ENCODE data around the gene CD6.

The CD6 gene

DNA sequence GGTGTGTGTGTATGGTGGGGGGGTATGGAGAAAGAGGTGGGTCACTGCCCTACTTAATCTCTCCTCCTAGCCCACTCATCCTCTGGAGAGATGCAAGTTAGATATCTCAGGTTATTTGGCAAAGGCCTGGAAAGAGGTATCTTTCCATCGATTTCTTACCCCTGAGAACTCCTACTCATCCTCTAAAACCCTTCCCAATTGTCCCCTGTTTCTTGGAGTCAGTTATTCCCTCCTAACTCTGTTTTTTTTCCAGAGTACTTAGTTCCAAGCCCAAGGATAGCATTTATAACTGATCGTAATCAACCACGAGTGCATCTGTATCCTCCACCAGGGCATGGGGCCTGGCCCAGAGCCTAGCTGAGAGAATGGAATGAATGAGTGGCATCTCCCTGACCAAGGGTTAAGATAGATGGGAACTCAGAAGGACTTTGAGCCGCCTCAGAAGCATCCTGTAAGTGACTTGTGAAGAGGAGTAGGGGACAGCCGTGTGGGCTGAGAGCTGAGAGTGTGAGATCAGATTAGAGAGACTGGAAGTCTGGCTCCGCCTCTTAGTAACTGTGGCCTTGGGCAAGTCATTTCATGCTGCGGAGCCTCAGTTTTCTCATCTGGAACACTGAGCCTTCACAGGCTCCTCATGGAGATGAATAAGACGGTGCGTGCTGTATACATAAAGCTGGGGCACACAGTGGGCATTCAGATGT, 16.2 kb downstream of the CD6 start:
- no peak for DNase-seq

- no peak for DNase-seq
These were observed 17.2 kb downstream of the CD6 start for GRCh38 chr11:60988658-60989057.

DNA sequence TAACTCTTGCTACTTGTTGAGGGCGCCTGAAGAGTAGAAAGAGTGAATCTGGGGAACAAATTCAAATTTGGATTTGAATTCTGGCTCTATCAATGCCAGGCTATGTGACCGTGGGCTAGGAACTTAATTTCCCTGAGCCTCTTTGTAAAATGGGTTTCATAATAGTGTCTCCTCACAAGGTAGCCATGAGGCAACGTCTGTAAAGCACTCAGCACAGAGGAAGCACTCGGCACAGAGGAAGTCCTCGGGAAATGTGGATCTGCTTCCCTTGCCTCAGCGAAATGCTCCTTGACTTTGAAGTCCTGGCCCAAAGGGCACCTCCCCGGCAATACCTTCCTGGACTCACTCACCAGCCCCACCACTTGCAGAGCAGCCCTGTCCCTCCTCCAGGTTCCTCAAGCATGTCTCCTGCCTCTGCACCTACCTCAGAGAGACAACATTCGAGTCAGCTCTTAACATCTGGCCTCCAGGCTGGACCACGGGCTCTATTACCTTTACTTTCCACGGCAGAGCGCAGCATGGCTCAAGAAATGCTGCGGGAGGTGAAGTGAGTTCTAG, 17.7 kb downstream of the CD6 start:
- no peak for DNase-seq

- no peak for DNase-seq
These were observed 20.0 kb downstream of the CD6 start for GRCh38 chr11:60991457-60991856.

- DNase-seq = no peak
These were observed 21.4 kb downstream of the CD6 start for GRCh38 chr11:60992842-60993409.

DNA sequence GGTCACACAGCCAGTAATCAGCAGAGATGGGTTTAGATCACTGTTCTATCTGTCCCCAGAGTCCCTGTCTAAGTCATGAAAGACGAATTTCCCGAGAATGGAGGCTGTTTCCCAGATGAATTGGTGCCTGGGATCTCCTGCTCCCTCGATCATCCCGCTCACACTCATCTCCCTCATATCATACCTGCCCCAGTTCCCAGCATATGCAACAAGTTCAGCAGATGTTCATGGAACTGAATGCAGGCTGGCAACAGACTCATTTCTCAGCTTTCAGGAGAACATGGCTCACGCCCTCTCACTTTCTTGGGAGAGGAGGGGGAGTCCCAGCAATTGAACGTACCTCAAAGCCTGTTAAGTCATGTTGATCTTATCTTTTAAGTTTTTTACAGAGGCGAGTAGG, 22.1 kb downstream of the CD6 start:
- no peak for DNase-seq

DNA sequence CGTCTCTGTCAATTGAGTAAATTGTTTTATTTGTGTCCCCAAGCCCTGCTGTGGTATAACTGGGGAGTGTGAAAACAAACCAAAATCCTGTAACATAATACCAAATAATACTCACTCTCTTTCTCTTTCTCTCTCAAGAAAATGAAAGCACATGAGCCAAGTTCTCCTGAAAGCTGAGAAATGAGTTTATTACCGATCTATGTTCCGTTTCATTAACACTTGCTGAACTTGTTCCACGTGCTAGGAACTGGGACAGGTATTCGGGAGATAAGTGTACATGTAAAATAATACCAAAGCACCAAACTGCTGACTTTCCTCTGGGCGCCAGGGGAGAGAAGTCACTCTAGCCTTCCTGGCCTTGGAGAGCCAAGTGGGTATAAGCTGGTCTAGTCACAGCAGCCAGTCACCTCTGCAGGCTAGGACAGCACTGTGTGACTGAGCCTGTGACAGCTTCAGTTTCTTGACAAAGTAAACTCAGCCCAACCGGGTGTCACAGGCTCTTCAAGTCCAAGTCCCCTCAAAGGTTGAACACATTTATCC, 23.1 kb downstream of the CD6 start:
- DNase-seq = no peak

GRCh38 chr11:60995798-60996197, 24.3 kb downstream of the CD6 start:
- DNase-seq = no peak

- DNase-seq = no peak
These were observed 25.1 kb downstream of the CD6 start for GRCh38 chr11:60996381-60997138.

GRCh38 chr11:61000426-61000825, 28.9 kb downstream of the CD6 start:
- no peak for DNase-seq

GRCh38 chr11:61001931-61002330, 30.5 kb downstream of the CD6 start:
- DNase-seq = no peak

DNA sequence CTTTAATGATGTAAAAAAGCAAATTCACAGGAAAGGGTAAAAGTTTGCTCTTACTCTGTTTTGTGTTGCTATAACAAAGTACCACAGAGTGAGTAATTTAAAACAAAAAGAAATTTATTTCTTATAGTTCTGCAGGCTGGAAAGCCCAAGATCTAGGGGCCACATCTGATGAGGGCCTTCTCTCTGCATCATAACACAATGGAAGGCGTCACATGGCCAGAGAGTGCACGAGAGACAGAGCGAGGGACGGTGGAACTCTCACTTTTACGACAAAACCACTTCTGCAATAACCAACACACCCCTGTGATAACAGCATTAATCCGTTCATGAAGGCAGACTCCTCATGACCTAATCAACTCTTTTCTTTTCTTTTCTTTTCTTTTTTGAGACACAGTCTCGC, 31.1 kb downstream of the CD6 start:
- no peak for DNase-seq

DNA sequence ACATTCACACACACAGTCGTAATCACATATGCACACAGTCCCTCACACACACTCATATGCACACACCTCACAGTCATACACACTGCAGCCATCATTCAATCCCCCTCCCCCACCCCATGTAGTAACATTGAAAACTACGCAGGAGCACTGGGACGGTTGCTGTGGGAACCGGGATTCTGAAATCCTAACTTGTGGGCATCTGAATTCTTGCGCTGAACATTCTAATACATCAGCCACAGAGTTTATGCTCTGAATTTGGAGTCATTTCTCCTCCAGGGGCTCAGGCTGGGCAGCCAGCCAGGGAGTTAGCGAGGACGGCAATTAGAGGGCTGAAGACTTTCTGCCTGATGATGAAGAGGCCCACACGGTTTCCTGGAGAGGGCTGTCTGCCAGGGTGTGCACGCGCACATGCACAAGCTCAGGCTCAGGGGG, 32.7 kb downstream of the CD6 start:
- peak; percentile 88 for DNase-seq

- DNase-seq = peak; percentile 62
These were observed 33.3 kb downstream of the CD6 start for GRCh38 chr11:61004761-61005181.

- no peak for DNase-seq
These were observed 36.0 kb downstream of the CD6 start for GRCh38 chr11:61007383-61007955.

DNA sequence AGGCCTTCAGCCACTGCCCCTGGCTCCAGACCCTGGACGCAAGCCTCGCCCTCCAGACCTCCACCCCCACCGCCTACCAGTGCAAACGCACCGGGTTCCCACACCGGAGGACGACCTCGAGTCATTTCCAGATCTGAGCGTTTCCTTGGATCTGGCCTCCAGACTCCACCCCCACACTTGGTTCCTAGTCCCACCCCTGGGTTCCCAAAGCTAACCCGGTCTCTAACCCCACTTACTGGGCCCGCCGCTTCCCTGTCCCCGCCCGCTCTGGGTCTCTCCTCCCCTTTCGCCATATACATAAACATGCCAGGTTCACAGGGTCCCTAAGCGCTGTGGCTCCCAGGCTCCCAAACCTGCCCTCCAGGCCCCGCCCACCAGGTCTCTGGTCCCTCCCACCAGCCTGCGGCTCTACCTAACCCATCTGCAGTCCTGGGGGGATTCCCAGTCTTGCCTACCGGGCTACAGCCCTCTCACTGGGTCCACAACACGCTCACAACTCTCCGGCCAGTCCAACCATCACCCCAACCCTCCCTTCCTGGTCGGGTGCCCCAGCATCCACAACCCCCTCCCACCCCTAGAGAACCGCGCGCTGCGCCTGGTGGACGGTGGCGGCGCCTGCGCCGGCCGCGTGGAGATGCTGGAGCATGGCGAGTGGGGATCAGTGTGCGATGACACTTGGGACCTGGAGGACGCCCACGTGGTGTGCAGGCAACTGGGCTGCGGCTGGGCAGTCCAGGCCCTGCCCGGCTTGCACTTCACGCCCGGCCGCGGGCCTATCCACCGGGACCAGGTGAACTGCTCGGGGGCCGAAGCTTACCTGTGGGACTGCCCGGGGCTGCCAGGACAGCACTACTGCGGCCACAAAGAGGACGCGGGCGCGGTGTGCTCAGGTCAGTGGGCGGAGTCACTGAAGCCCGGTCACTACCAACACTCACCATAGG, 36.7 kb downstream of the CD6 start:
- no peak for DNase-seq

DNA sequence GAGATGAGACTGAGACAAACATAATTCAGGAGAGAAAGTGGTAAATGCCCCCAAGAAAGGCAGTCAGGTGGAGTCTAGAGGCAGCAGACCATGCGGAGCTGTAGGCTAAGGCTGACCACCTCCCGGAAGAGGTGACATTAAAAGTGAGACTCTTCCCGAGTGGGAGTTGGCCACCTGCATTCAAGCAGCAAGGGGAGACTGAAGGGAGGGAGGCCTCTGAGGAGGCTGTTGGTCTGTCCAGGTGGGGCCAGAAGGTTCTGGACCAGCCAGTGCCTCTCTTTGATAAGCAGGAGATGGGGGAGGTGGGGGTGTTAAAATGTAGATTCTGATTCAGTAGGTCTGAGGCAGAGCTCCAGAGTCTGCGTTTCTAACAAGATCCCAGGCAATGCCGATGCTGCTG, 37.5 kb downstream of the CD6 start:
- DNase-seq = no peak

DNA sequence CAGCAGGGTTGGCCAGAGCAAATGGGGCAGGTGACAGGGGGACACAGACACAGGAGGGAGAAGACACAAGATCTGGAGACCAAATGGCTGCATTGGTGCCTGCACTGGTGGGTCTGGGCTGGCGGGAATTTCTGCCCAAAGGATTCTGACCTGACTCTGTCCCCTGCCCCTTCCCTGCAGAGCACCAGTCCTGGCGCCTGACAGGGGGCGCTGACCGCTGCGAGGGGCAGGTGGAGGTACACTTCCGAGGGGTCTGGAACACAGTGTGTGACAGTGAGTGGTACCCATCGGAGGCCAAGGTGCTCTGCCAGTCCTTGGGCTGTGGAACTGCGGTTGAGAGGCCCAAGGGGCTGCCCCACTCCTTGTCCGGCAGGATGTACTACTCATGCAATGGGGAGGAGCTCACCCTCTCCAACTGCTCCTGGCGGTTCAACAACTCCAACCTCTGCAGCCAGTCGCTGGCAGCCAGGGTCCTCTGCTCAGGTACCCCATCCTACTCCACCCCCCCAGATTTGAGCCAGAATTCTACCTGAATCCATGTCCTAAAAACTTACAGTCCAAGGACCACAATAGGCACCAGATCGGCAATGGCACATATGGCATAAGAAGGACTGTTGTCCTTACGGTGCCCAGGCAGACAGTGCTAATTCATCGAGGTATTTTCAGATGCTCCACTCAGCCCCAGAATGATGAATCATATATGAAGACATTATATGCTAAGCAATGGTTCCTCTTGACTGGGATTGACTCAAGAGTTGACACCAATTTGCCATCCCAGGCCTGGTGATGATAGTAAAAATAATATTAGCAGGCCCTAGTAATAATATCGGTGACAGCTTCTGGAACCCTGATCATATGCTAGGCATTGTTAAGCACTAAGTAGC, 38.2 kb downstream of the CD6 start:
- no peak for DNase-seq

GRCh38 chr11:61010466-61011228, 39.2 kb downstream of the CD6 start:
- DNase-seq = no peak

DNA sequence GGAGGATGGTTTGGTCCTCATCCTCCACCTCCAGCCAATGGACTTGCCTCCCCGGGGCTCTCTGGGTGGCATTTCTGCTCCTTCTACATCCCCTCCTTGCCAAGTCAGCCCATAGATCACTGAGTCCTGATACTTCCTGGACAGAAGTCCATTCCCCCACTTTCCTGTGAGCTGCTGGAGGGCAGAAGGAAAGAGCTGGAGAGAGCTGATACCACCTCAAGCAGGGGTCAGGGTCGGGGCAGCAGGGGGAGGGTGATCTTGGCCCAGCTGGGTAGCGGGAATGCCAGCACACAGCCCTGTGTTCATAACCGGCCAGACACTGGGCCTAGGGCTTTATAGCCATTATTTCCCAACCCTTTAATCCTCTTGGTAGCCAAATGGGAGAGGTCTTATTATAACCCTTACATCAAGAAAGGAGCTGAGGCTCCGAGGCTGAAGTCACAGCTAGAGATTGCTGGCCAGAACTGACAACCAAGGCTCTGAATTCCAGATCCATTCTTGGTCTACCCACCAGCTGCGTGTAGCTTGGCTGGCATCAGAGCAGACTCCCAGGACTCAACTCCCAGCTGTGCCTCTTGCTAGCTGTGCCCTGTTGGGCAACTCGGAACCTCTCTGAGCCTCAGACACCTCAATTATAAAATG, 39.9 kb downstream of the CD6 start:
- no peak for DNase-seq
